ENCODE results near the gene NFKB1.

DNA sequence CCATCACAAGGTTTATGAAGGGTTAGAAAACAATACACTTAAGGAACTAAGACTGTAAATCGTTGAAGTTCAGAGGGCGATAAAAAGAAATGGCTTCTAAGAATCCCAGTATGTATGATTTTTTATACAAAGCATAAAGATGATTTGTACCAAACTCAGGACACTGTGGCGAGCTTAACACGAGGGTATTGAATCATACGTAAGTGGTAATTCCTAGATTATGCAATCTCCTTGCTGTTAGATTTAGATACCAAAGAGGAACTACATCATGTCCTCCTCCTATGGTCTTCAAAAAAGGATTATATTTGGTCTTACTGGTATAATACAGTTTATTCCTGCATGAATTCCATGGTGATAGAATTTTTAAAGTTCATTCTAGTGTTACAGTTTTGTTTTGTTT lies 23.9 kb downstream of the NFKB1 start:
- no peak for TF ChIP-seq POLR2A (IDR thresholded peaks at IDR 0.05)
- TF ChIP-seq, protein P1, sequence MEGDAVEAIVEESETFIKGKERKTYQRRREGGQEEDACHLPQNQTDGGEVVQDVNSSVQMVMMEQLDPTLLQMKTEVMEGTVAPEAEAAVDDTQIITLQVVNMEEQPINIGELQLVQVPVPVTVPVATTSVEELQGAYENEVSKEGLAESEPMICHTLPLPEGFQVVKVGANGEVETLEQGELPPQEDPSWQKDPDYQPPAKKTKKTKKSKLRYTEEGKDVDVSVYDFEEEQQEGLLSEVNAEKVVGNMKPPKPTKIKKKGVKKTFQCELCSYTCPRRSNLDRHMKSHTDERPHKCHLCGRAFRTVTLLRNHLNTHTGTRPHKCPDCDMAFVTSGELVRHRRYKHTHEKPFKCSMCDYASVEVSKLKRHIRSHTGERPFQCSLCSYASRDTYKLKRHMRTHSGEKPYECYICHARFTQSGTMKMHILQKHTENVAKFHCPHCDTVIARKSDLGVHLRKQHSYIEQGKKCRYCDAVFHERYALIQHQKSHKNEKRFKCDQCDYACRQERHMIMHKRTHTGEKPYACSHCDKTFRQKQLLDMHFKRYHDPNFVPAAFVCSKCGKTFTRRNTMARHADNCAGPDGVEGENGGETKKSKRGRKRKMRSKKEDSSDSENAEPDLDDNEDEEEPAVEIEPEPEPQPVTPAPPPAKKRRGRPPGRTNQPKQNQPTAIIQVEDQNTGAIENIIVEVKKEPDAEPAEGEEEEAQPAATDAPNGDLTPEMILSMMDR (IDR thresholded peaks at IDR 0.05), result no peak
- TF ChIP-seq POLR2AphosphoS5 (IDR thresholded peaks at IDR 0.05; ENCODE audit: insufficient read depth in 1 of 2, low read depth in 1 of 2), result no peak
